ENCODE results near the gene SLC10A4.

SLC10A4 gene

GRCh38 chr4:48506716-48507115 is 23.6 kb downstream of the SLC10A4 start:
- Histone ChIP-seq H3K36me3 (ENCODE audit: insufficient read depth, low read length) (peaks cover 50% of the 10 kb centered on the region), H3K27me3 (ENCODE audit: control insufficient read depth, insufficient read depth, low read length) (no peaks in the 10 kb centered on the region), H3K9me3 (replicated peaks; ENCODE audit: low read length) (no peaks in the 10 kb centered on the region), H3K9ac (ENCODE audit: low read depth, low read length) (no peak overlapping the region), H3K4me1 (ENCODE audit: control insufficient read depth, insufficient read depth, low read length) (no peaks in the 10 kb centered on the region), H3K4me3 (ENCODE audit: low read length) (no peak overlapping the region), H3K4me2 (ENCODE audit: low read length) (no peak overlapping the region)

- no peak overlapping the region for H3K9ac ChIP-seq (ENCODE audit: low read depth, low read length)
- peaks cover 69% of the 10 kb centered on the region for H3K36me3 ChIP-seq (ENCODE audit: insufficient read depth, low read length)
- H3K27me3 ChIP-seq (ENCODE audit: control insufficient read depth, insufficient read depth, low read length): no peaks in the 10 kb centered on the region
- H3K9me3 ChIP-seq (replicated peaks; ENCODE audit: low read length): no peaks in the 10 kb centered on the region
- no peak overlapping the region for H3K4me2 ChIP-seq (ENCODE audit: low read length)
- H3K4me1 ChIP-seq (ENCODE audit: control insufficient read depth, insufficient read depth, low read length): no peaks in the 10 kb centered on the region
- no peak overlapping the region for H3K4me3 ChIP-seq (ENCODE audit: low read length)
These were observed 26.4 kb downstream of the SLC10A4 start for GRCh38 chr4:48509543-48509942.

GRCh38 chr4:48518143-48518542 is 35.0 kb downstream of the SLC10A4 start:
- Histone ChIP-seq H3K27me3 (ENCODE audit: control insufficient read depth, insufficient read depth, low read length) (no peaks in the 10 kb centered on the region), H3K4me1 (ENCODE audit: control insufficient read depth, insufficient read depth, low read length) (no peaks in the 10 kb centered on the region), H3K4me3 (ENCODE audit: low read length) (no peak overlapping the region), H3K9ac (ENCODE audit: low read depth, low read length) (no peak overlapping the region), H3K4me2 (ENCODE audit: low read length) (no peak overlapping the region), H3K9me3 (replicated peaks; ENCODE audit: low read length) (no peaks in the 10 kb centered on the region), H3K36me3 (ENCODE audit: insufficient read depth, low read length) (peaks cover 62% of the 10 kb centered on the region)

GRCh38 chr4:48526406-48526805 is 43.3 kb downstream of the SLC10A4 start:
- Histone ChIP-seq H3K36me3 (ENCODE audit: insufficient read depth, low read length) (peaks cover 60% of the 10 kb centered on the region), H3K27me3 (ENCODE audit: control insufficient read depth, insufficient read depth, low read length) (no peaks in the 10 kb centered on the region), H3K9ac (ENCODE audit: low read depth, low read length) (no peak overlapping the region), H3K4me3 (ENCODE audit: low read length) (no peak overlapping the region), H3K4me2 (ENCODE audit: low read length) (no peak overlapping the region), H3K9me3 (replicated peaks; ENCODE audit: low read length) (no peaks in the 10 kb centered on the region), H3K4me1 (ENCODE audit: control insufficient read depth, insufficient read depth, low read length) (no peaks in the 10 kb centered on the region)

- no peak overlapping the region for H3K9ac ChIP-seq (ENCODE audit: low read depth, low read length)
- no peak overlapping the region for H3K4me3 ChIP-seq (ENCODE audit: low read length)
- H3K4me1 ChIP-seq (ENCODE audit: control insufficient read depth, insufficient read depth, low read length): no peaks in the 10 kb centered on the region
- H3K36me3 ChIP-seq (ENCODE audit: insufficient read depth, low read length): peaks cover 55% of the 10 kb centered on the region
- no peaks in the 10 kb centered on the region for H3K9me3 ChIP-seq (replicated peaks; ENCODE audit: low read length)
- H3K4me2 ChIP-seq (ENCODE audit: low read length): no peak overlapping the region
- no peaks in the 10 kb centered on the region for H3K27me3 ChIP-seq (ENCODE audit: control insufficient read depth, insufficient read depth, low read length)
These were observed 55.2 kb downstream of the SLC10A4 start for GRCh38 chr4:48538358-48538757.
